Endothelial cell of umbilical vein (primary cell): ENCODE measurements around the gene CDKN1C. TPM values are rescaled to one million over a fixed set of nuclear protein-coding genes. Genes with fewer than 3 reads are reported as not detected.

ENCODE experiments used
- BruUV-seq: library from RNA; stranded (reverse); fragments of 400-500 nt; replicated peaks from 2 replicates; lab custom pipeline; 2021; lab: Mats Ljungman, UMichigan
- CTCF ChIA-PET: fragments of 300-600, 350-600 bp; sonication (Branson Sonifier 250); formaldehyde crosslinking; loops from one replicate; lab custom pipeline; 2021; ENCODE audit warnings: antibody characterized with exemption, inconsistent platforms; lab: Charles Lee
- POLR2A ChIA-PET: fragments of 300-600, 350-600 bp; sonication (Branson Sonifier 250); formaldehyde crosslinking; loops from one replicate; lab custom pipeline; 2021; ENCODE audit warnings: antibody characterized with exemption, inconsistent platforms; lab: Charles Lee
- DNase-seq: peaks from one replicate; pipeline ENCODE4 v3.0.0-alpha.2; 2011; ENCODE audit warnings: low read depth, low spot score
- FAIRE-seq: peaks from 2 replicates; lab custom pipeline; 2011; peaks lifted over from hg19 to GRCh38; lab: Jason Lieb, UNC
- H2AFZ ChIP-seq: 2 replicates; pipeline ENCODE4 v1.6.0; 2012; ENCODE audit warnings: low read depth, low read length, control low read depth, inconsistent platforms
- H3K27ac ChIP-seq: 2 replicates; pipeline ENCODE4 v1.5.1; 2011; ENCODE audit warnings: low read depth, mild to moderate bottlenecking, control low read depth, low read length, moderate library complexity; ENCODE audit not compliant: insufficient read depth
- H3K27me3 ChIP-seq, 2 experiments: 2 replicates each; pipeline versions ENCODE4 v1.6.0 to v1.6.1; 2011; ENCODE audit warnings: low read length in 2 of 2, mixed read lengths in 1 of 2; ENCODE audit not compliant: control insufficient read depth in 2 of 2, insufficient read depth in 2 of 2
- H3K36me3 ChIP-seq, 2 experiments: 2 replicates in 1 of 2; 3 replicates in 1 of 2; pipeline ENCODE4 v1.5.1; 2011; ENCODE audit warnings: low read length in 2 of 2, mild to moderate bottlenecking in 1 of 2, moderate library complexity in 1 of 2; ENCODE audit not compliant: control insufficient read depth in 2 of 2, insufficient read depth in 2 of 2; ENCODE audit errors: extremely low read depth in 1 of 2
- H3K4me1 ChIP-seq: 3 replicates; pipeline ENCODE4 v1.5.1; 2011; ENCODE audit warnings: mild to moderate bottlenecking, low read length; ENCODE audit not compliant: control insufficient read depth, insufficient read depth; ENCODE audit errors: extremely low read depth
- H3K4me2 ChIP-seq: 2 replicates; pipeline ENCODE4 v1.6.1; 2011; ENCODE audit warnings: low read length, control low read depth, mixed read lengths; ENCODE audit not compliant: insufficient read depth
- H3K4me3 ChIP-seq, 3 experiments: fragments of 200-600 bp in 1 of 3; sonication (generic), shearing (Covaris generic) in 1 of 3; replicated peaks in 1 of 3; 2 replicates each; pipeline ENCODE4 v1.5.1; 2011 to 2016; ENCODE audit warnings: control low read depth in 3 of 3, low read length in 3 of 3, mild to moderate bottlenecking in 2 of 3, inconsistent platforms in 1 of 3, low read depth in 1 of 3, moderate library complexity in 1 of 3; ENCODE audit not compliant: insufficient read depth in 1 of 3
- H3K79me2 ChIP-seq: 2 replicates; pipeline ENCODE4 v1.6.0; 2012; ENCODE audit warnings: low read length, inconsistent platforms; ENCODE audit not compliant: control insufficient read depth, insufficient read depth
- H3K9ac ChIP-seq: replicated peaks from 2 replicates; pipeline ENCODE3; 2011; ENCODE audit warnings: low read length, control low read depth; ENCODE audit not compliant: insufficient read depth; ENCODE audit errors: extremely low read depth
- H3K9me1 ChIP-seq: replicated peaks from 3 replicates; pipeline ENCODE4 v1.6.0; 2011; ENCODE audit warnings: mild to moderate bottlenecking, low read length; ENCODE audit not compliant: control insufficient read depth, insufficient read depth; ENCODE audit errors: extremely low read depth
- H3K9me3 ChIP-seq: replicated peaks from 2 replicates; pipeline ENCODE4 v1.5.1; 2012; ENCODE audit warnings: low read length, inconsistent platforms; ENCODE audit not compliant: control insufficient read depth, insufficient read depth
- H4K20me1 ChIP-seq: replicated peaks from 2 replicates; pipeline ENCODE3; 2011; ENCODE audit warnings: mild to moderate bottlenecking, low read length; ENCODE audit not compliant: control insufficient read depth, insufficient read depth; ENCODE audit errors: extremely low read depth
- MYC ChIP-seq: IDR thresholded peaks from one replicate; pipeline ENCODE4 v1.6.1; 2011; ENCODE audit warnings: mild to moderate bottlenecking, low read depth, low read length
- POLR2AphosphoS5 ChIP-seq: IDR thresholded peaks from 2 replicates; pipeline ENCODE4 v1.6.1; 2012; ENCODE audit warnings: low read depth, mild to moderate bottlenecking, control low read depth, low read length, moderate library complexity; ENCODE audit not compliant: insufficient read depth
- dilution Hi-C: fragments of 300-500 bp; cut with MboI; formaldehyde crosslinking; loops from one replicate; pipeline ENCODE4 v1.15.0; 2019; ENCODE audit warnings: low sequenced_read_pairs; ENCODE audit not compliant: extremely low pct_ligation_motif_present
- intact Hi-C: fragments of 100-400 bp; cut with micrococcal nuclease; formaldehyde crosslinking; loops from one replicate; pipeline ENCODE4 v1.10.0; 2022
- polyA plus RNA-seq, 4 experiments: library from polyadenylated mRNA; depleted of rRNA in 3 of 4; stranded (reverse) in 3 of 4; unstranded in 1 of 4; fragments of >200 nt; gene quantifications; 2 replicates each; pipeline versions ENCODE4 v1.2.1 to v1.2.3, GENCODE V29; 2011 to 2012; ENCODE audit warnings: missing spikeins in 1 of 4
- total RNA-seq: library from RNA; stranded (reverse); gene quantifications from 2 replicates; pipeline ENCODE4 v1.2.3, GENCODE V29; 2021
- TF ChIP-seq, protein P1 (sequence below), 2 donors: IDR thresholded peaks; 1 replicate in 1 of 2; 2 replicates in 1 of 2; pipeline ENCODE4 v1.5.1; 2011; ENCODE audit warnings: low read length in 2 of 2, mild to moderate bottlenecking in 2 of 2, moderate library complexity in 2 of 2, control low read depth in 1 of 2, inconsistent platforms in 1 of 2, low read depth in 1 of 2; ENCODE audit not compliant: insufficient read depth in 1 of 2; ENCODE audit errors: extremely low read depth in 1 of 2

Gene CDKN1C
- total and polyA plus RNA-seq, 2 donors (not counting 3 experiments of a cell fraction or from before 2014, with no cell fraction given), result 4.1 to 9.0 TPM

DNA sequence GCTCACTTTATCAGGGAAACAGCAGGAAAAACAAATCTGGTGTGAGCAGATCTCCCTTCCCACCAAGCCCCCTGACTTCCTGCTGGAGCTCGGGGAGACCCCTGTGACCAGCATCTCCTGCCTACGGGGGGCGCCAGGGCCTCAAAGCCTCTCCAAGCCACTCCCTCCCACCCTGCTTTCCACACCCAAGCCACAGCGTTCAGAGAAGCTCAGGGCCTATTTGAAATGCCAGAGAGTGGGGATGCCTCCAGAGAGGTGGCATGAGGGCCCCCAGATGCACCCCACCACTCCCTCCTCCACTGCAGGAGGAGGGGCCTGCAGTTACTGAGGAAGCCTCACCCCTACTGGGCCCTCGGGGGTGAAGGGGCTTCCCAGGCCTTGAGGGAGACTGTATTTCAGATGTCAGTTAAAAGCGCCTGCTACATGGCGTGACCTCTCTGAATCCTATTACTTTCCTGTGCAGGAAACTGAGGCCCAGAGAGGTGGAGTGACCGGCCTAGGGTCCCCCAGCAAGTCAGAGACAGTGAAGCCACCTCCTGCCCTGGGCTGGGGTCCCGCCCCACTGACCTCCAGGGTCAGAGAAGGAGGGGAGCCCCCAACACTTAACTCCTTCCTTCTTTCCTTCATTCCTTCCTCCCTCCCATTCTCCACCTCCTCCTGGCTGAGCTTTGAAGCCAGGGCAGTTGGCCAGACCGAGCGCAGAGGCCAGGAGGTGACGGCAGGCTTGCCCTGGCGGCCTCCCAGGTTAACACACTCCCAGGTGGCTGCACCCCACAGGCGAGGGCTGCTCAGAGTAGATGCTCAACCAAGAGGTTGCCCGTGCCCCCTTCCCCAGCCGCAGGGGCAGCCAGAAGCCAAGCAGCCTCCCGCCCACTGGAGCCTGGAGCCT is 6.0 kb upstream of the CDKN1C start:
- Histone ChIP-seq H3K9me3 (no peaks in the 10 kb centered on the region), H2AFZ (peak overlapping the region; percentile 65), H3K27me3 (no peaks in the 10 kb centered on the region), H3K36me3 (no peaks in the 10 kb centered on the region), H3K4me3 (peak overlapping the region in 1 of 3 experiments; percentile 29), H3K79me2 (no peaks in the 10 kb centered on the region), H3K4me1 (peaks cover 14% of the 10 kb centered on the region), H3K9ac (peak overlapping the region; percentile 49), H3K27ac (peak overlapping the region; percentile 43), H4K20me1 (no peaks in the 10 kb centered on the region), H3K4me2 (peak overlapping the region; percentile 34), H3K9me1 (no peaks in the 10 kb centered on the region)
- DNase-seq, result no peak
- intact Hi-C loops, result loop anchor here (1.0 kb wide), 2 partner anchors 39 to 358 kb away; no protein-coding TSS in a partner anchor
- dilution Hi-C loops, result no loop called here
- BruUV-seq, result no TSS peak
- CTCF ChIA-PET, result interaction anchor here (0.6 to 16.2 kb wide), 32 partner anchors 10 to 585 kb away, joined by 3 to 711 read pairs (median 4); partner anchors contain the start of genes CD81, PHLDA2 and TRPM5
- FAIRE-seq, result peak; percentile 84
- POLR2A ChIA-PET, result interaction anchor here (1.3 to 2.4 kb wide), 4 partner anchors 38 to 515 kb away, joined by 3 to 13 read pairs (median 4); partner anchors contain the start of genes CD81, KCNQ1OT1 and PHLDA2
- no peak for TF ChIP-seq MYC
- TF ChIP-seq, protein P1, sequence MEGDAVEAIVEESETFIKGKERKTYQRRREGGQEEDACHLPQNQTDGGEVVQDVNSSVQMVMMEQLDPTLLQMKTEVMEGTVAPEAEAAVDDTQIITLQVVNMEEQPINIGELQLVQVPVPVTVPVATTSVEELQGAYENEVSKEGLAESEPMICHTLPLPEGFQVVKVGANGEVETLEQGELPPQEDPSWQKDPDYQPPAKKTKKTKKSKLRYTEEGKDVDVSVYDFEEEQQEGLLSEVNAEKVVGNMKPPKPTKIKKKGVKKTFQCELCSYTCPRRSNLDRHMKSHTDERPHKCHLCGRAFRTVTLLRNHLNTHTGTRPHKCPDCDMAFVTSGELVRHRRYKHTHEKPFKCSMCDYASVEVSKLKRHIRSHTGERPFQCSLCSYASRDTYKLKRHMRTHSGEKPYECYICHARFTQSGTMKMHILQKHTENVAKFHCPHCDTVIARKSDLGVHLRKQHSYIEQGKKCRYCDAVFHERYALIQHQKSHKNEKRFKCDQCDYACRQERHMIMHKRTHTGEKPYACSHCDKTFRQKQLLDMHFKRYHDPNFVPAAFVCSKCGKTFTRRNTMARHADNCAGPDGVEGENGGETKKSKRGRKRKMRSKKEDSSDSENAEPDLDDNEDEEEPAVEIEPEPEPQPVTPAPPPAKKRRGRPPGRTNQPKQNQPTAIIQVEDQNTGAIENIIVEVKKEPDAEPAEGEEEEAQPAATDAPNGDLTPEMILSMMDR (IDR thresholded peaks at IDR 0.05; ENCODE audit: extremely low read depth in 1 of 2, insufficient read depth in 1 of 2, low read depth in 1 of 2, low read length in 2 of 2), result peak in 1 of 2 donors; percentile 19
- peak; percentile 3 for TF ChIP-seq POLR2AphosphoS5
